Colonic mucosa (tissue), 4 donors: ENCODE measurements around the gene GFRA1. TPM values are rescaled to one million over a fixed set of nuclear protein-coding genes. Genes with fewer than 3 reads are reported as not detected.

ENCODE experiments used
- DNase-seq: peaks from one replicate; pipeline ENCODE4 v3.0.0-alpha.2; 2020
- H3K27ac ChIP-seq: fragments of 200-600 bp; one replicate; pipeline ENCODE4 v1.8.0; 2021
- H3K27me3 ChIP-seq: fragments of 200-600 bp; one replicate; pipeline ENCODE4 v1.8.0; 2021
- H3K36me3 ChIP-seq: fragments of 200-600 bp; one replicate; pipeline ENCODE4 v1.8.0; 2021
- H3K4me1 ChIP-seq: fragments of 200-600 bp; one replicate; pipeline ENCODE4 v1.8.0; 2021; ENCODE audit warnings: mild to moderate bottlenecking
- H3K4me3 ChIP-seq: fragments of 200-600 bp; one replicate; pipeline ENCODE4 v1.8.0; 2021
- H3K9ac ChIP-seq, 2 donors: one replicate each; pipeline ENCODE4 v1.7.0; 2013; ENCODE audit warnings: control low read depth in 2 of 2, low read depth in 2 of 2, low read length in 2 of 2
- H3K9me3 ChIP-seq: fragments of 200-600 bp; one replicate; pipeline ENCODE4 v1.8.0; 2021
- intact Hi-C: fragments of 100-400 bp; cut with DNase I; formaldehyde crosslinking; loops from one replicate; pipeline ENCODE4 v1.14.1; 2022
- total RNA-seq, 2 donors: library from RNA; stranded (reverse); fragmentation: NEBNext Ultra II Directional in 1 of 2; extraction: Animal tissue kit (Norgen Biotek cat#: 25700) in 1 of 2; gene quantifications; one replicate each; pipeline ENCODE4 v1.2.1, GENCODE V29; 2021
- TF ChIP-seq, protein P1 (sequence below): fragments of 200-600 bp; IDR thresholded peaks from one replicate; pipeline ENCODE4 v1.8.0; 2022; ENCODE audit warnings: antibody characterized with exemption, mild to moderate bottlenecking
- donor health status: healthy.
- donor health status: DM: no; HTN: no; CAD: no.
- donor health status: DM: no; HTN: no; CAD: no.

Gene GFRA1
- total RNA-seq, 2 donors from 2014 or later, result 1.0 to 4.9 TPM

DNA sequence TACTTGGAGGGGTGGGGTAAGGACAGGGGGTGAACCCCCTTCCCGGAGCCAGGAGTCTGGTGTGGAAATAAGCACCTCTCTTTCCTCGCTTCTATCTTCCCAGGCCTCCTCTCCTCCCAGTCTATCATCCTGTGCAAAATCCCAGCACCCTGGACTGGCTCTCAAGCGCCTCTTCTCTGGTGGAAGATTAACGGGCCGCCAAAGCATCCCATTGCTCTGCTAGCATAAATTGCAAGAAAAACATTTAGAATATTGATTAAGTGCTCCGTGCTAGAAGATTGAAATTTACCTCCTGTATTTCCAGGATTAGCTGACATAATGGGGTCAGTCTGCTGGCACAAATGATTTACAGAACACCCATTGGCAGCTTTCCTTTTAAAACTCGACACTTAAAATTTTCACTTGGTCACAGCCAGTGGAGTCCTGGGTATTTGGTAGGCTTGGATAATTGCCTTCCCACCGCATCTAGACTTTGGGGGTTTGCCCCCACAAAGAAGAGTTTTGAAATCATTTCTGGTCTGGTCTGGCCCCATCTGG, 189.7 kb downstream of the GFRA1 start:
- TF ChIP-seq, protein P1, sequence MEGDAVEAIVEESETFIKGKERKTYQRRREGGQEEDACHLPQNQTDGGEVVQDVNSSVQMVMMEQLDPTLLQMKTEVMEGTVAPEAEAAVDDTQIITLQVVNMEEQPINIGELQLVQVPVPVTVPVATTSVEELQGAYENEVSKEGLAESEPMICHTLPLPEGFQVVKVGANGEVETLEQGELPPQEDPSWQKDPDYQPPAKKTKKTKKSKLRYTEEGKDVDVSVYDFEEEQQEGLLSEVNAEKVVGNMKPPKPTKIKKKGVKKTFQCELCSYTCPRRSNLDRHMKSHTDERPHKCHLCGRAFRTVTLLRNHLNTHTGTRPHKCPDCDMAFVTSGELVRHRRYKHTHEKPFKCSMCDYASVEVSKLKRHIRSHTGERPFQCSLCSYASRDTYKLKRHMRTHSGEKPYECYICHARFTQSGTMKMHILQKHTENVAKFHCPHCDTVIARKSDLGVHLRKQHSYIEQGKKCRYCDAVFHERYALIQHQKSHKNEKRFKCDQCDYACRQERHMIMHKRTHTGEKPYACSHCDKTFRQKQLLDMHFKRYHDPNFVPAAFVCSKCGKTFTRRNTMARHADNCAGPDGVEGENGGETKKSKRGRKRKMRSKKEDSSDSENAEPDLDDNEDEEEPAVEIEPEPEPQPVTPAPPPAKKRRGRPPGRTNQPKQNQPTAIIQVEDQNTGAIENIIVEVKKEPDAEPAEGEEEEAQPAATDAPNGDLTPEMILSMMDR, result no peak
- intact Hi-C loops, result no loop called here
- DNase-seq, result no peak
- Histone ChIP-seq H3K4me1 (no peaks in the 10 kb centered on the region), H3K4me3 (no peak overlapping the region), H3K9ac (no peak overlapping the region), H3K27me3 (no peaks in the 10 kb centered on the region), H3K36me3 (no peaks in the 10 kb centered on the region), H3K27ac (no peak overlapping the region), H3K9me3 (no peaks in the 10 kb centered on the region)

GRCh38 chr10:116082762-116083161, 190.2 kb downstream of the GFRA1 start:
- no peaks in the 10 kb centered on the region for H3K4me1 ChIP-seq
- H3K27me3 ChIP-seq, result no peaks in the 10 kb centered on the region
- intact Hi-C loops, result no loop called here

DNA sequence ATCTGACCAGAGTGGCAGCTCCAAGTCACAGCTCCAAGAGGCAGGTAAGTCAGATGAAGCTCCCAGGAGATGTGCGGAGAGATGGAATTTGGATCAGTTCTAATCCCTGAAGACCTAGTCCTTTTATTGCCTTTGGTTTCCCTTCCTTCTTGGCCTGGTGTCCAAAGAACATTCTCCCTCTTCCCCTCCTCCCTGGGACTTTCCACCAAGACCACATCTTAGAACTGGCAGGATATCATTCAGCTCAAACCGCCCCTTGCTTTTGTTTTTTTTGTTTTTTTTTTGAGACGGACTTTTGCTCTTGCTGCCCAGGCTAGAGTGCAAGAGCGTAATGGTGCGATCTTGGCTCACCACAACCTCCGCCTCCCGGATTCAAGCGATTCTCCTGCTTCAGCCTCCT, 190.8 kb downstream of the GFRA1 start:
- Histone ChIP-seq H3K36me3 (no peaks in the 10 kb centered on the region), H3K27me3 (no peaks in the 10 kb centered on the region), H3K4me3 (no peak overlapping the region), H3K9ac (no peak overlapping the region), H3K27ac (no peak overlapping the region), H3K9me3 (no peaks in the 10 kb centered on the region), H3K4me1 (no peaks in the 10 kb centered on the region)
- intact Hi-C loops, result no loop called here
- TF ChIP-seq, protein P1, result no peak
- no peak for DNase-seq

More at GRCh38 chr10:116082762-116083161, 190.2 kb downstream of the GFRA1 start:
- Histone ChIP-seq H3K9ac (no peak overlapping the region), H3K27ac (no peak overlapping the region), H3K4me3 (no peak overlapping the region), H3K9me3 (no peaks in the 10 kb centered on the region), H3K36me3 (no peaks in the 10 kb centered on the region)
- TF ChIP-seq, protein P1, result no peak
- DNase-seq, result no peak

GRCh38 chr10:116080553-116080952, 192.5 kb downstream of the GFRA1 start:
- Histone ChIP-seq H3K27ac (no peak overlapping the region), H3K9ac (no peak overlapping the region), H3K36me3 (no peaks in the 10 kb centered on the region), H3K27me3 (no peaks in the 10 kb centered on the region), H3K4me3 (no peak overlapping the region), H3K4me1 (no peaks in the 10 kb centered on the region), H3K9me3 (no peaks in the 10 kb centered on the region)
- intact Hi-C loops, result no loop called here
- TF ChIP-seq, protein P1, result no peak
- DNase-seq, result no peak

GRCh38 chr10:116079355-116079754, 193.7 kb downstream of the GFRA1 start:
- Histone ChIP-seq H3K4me3 (no peak overlapping the region), H3K36me3 (no peaks in the 10 kb centered on the region), H3K9ac (no peak overlapping the region), H3K27me3 (no peaks in the 10 kb centered on the region), H3K27ac (no peak overlapping the region), H3K4me1 (no peaks in the 10 kb centered on the region), H3K9me3 (no peaks in the 10 kb centered on the region)
- intact Hi-C loops, result no loop called here
- DNase-seq, result no peak
- TF ChIP-seq, protein P1, result no peak
